ENCODE results near the gene PRKCH. TPM values are rescaled to one million over a fixed set of nuclear protein-coding genes. Genes with fewer than 3 reads are reported as not detected.

The PRKCH gene
- total RNA-seq, 1 experiment from 2014 or later: 18.3 TPM

- no peak overlapping the region for H3K4me3 Mint-ChIP-seq (ENCODE audit: unreplicated experiment)
- CTCF ChIA-PET: no interaction called here
- H3K9me3 Mint-ChIP-seq (ENCODE audit: unreplicated experiment): no peaks in the 10 kb centered on the region
- Histone ChIP-seq H3K4me3 (ENCODE audit: low read depth, low read length) (no peak overlapping the region), H3K9me3 (no peaks in the 10 kb centered on the region), H3K27me3 (replicated peaks; ENCODE audit: control insufficient read depth, insufficient read depth, low read length) (no peaks in the 10 kb centered on the region), H3K36me3 (ENCODE audit: control insufficient read depth, insufficient read depth, low read length) (no peaks in the 10 kb centered on the region), H3K4me1 (no peaks in the 10 kb centered on the region)
- TF ChIP-seq, protein P1, sequence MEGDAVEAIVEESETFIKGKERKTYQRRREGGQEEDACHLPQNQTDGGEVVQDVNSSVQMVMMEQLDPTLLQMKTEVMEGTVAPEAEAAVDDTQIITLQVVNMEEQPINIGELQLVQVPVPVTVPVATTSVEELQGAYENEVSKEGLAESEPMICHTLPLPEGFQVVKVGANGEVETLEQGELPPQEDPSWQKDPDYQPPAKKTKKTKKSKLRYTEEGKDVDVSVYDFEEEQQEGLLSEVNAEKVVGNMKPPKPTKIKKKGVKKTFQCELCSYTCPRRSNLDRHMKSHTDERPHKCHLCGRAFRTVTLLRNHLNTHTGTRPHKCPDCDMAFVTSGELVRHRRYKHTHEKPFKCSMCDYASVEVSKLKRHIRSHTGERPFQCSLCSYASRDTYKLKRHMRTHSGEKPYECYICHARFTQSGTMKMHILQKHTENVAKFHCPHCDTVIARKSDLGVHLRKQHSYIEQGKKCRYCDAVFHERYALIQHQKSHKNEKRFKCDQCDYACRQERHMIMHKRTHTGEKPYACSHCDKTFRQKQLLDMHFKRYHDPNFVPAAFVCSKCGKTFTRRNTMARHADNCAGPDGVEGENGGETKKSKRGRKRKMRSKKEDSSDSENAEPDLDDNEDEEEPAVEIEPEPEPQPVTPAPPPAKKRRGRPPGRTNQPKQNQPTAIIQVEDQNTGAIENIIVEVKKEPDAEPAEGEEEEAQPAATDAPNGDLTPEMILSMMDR (IDR thresholded peaks at IDR 0.05; ENCODE audit: insufficient read depth in 1 of 2, low read depth in 1 of 2, low read length in 1 of 2, severe bottlenecking in 1 of 2, unreplicated experiment in 1 of 2): no peak
- H3K36me3 Mint-ChIP-seq (ENCODE audit: insufficient read depth, unreplicated experiment): no peaks in the 10 kb centered on the region
- no peak for DNase-seq
- POLR2A ChIA-PET: no interaction called here
- H3K27me3 Mint-ChIP-seq (ENCODE audit: insufficient read depth, unreplicated experiment): no peaks in the 10 kb centered on the region
- no peaks in the 10 kb centered on the region for H3K4me1 Mint-ChIP-seq (ENCODE audit: low read depth, unreplicated experiment)
- no TSS peak for BruUV-seq (replicated peaks)
- intact Hi-C loops (cut with micrococcal nuclease; ENCODE audit: unreplicated experiment): loop anchor here (10.0 kb wide), 1 partner anchor 436 kb away; no protein-coding TSS in a partner anchor
- no peak overlapping the region for H3K27ac Mint-ChIP-seq (ENCODE audit: unreplicated experiment)
These were observed 22.6 kb upstream of the PRKCH start for GRCh38 chr14:61298824-61299223.

GRCh38 chr14:61300209-61300608 lies 21.2 kb upstream of the PRKCH start:
- H3K27me3 ChIP-seq (replicated peaks; ENCODE audit: control insufficient read depth, insufficient read depth, low read length): no peaks in the 10 kb centered on the region
- H3K27me3 Mint-ChIP-seq (ENCODE audit: insufficient read depth, unreplicated experiment): no peaks in the 10 kb centered on the region
- no TSS peak for BruUV-seq (replicated peaks)
- H3K4me1 Mint-ChIP-seq (ENCODE audit: low read depth, unreplicated experiment): no peaks in the 10 kb centered on the region
- no peak for DNase-seq
- TF ChIP-seq, protein P1 (IDR thresholded peaks at IDR 0.05; ENCODE audit: insufficient read depth in 1 of 2, low read depth in 1 of 2, low read length in 1 of 2, severe bottlenecking in 1 of 2, unreplicated experiment in 1 of 2): no peak
- H3K36me3 ChIP-seq (ENCODE audit: control insufficient read depth, insufficient read depth, low read length): no peaks in the 10 kb centered on the region
- H3K9me3 Mint-ChIP-seq (ENCODE audit: unreplicated experiment): no peaks in the 10 kb centered on the region
- no peak overlapping the region for H3K4me3 Mint-ChIP-seq (ENCODE audit: unreplicated experiment)
- H3K9me3 ChIP-seq: no peaks in the 10 kb centered on the region
- ChIA-PET POLR2A (no interaction called here), CTCF (no interaction called here)
- no peaks in the 10 kb centered on the region for H3K4me1 ChIP-seq
- no peak overlapping the region for H3K27ac Mint-ChIP-seq (ENCODE audit: unreplicated experiment)
- intact Hi-C loops (cut with micrococcal nuclease; ENCODE audit: unreplicated experiment): no loop called here
- H3K36me3 Mint-ChIP-seq (ENCODE audit: insufficient read depth, unreplicated experiment): no peaks in the 10 kb centered on the region
- no peak overlapping the region for H3K4me3 ChIP-seq (ENCODE audit: low read depth, low read length)

DNA sequence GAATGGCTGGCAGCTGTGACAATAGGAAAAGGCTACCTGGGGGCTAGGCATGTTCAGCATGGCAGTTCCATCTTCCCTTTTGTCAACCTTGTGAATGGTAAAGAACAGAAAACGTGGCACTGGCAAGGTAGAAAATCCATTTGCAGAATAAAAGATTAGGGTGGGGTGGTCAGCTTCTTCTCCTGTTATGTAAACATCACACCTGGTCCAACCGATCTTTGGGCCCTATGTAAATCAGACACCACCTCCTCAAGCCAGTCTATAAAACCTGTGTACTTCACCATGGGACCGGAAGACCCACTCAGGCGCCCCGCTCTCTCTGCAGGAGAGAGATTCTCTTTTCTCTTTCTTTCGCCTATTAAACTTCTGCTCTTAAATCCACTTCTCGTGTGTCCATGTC lies 20.6 kb upstream of the PRKCH start:
- intact Hi-C loops (cut with micrococcal nuclease; ENCODE audit: unreplicated experiment): no loop called here
- no TSS peak for BruUV-seq (replicated peaks)
- no peaks in the 10 kb centered on the region for H3K36me3 ChIP-seq (ENCODE audit: control insufficient read depth, insufficient read depth, low read length)
- Mint-ChIP-seq H3K36me3 (ENCODE audit: insufficient read depth, unreplicated experiment) (no peaks in the 10 kb centered on the region), H3K4me1 (ENCODE audit: low read depth, unreplicated experiment) (no peaks in the 10 kb centered on the region), H3K4me3 (ENCODE audit: unreplicated experiment) (no peak overlapping the region), H3K27ac (ENCODE audit: unreplicated experiment) (no peak overlapping the region), H3K27me3 (ENCODE audit: insufficient read depth, unreplicated experiment) (no peaks in the 10 kb centered on the region), H3K9me3 (ENCODE audit: unreplicated experiment) (no peaks in the 10 kb centered on the region)
- DNase-seq: no peak
- H3K4me1 ChIP-seq: no peaks in the 10 kb centered on the region
- POLR2A ChIA-PET: no interaction called here
- no peaks in the 10 kb centered on the region for H3K9me3 ChIP-seq
- CTCF ChIA-PET: no interaction called here
- TF ChIP-seq, protein P1 (IDR thresholded peaks at IDR 0.05; ENCODE audit: insufficient read depth in 1 of 2, low read depth in 1 of 2, low read length in 1 of 2, severe bottlenecking in 1 of 2, unreplicated experiment in 1 of 2): no peak
- H3K4me3 ChIP-seq (ENCODE audit: low read depth, low read length): no peak overlapping the region
- H3K27me3 ChIP-seq (replicated peaks; ENCODE audit: control insufficient read depth, insufficient read depth, low read length): no peaks in the 10 kb centered on the region
